IPS DF 4.7 (cell line): Measurements from ENCODE around the gene CX3CR1.

Experiments
- DNase-seq: peaks from one replicate; pipeline ENCODE4 v3.0.0-alpha.2; 2013; ENCODE audit warnings: low spot score; ENCODE audit errors: extremely low read depth

The CX3CR1 gene

GRCh38 chr3:39224288-39224687 is 55.5 kb downstream of the CX3CR1 start:
- no peak for DNase-seq

- no peak for DNase-seq
Measured at GRCh38 chr3:39222939-39223338, 56.9 kb downstream of the CX3CR1 start.

- DNase-seq = no peak
Measured at GRCh38 chr3:39222462-39222861, 57.4 kb downstream of the CX3CR1 start.

- DNase-seq = no peak
Measured at GRCh38 chr3:39221141-39221530, 58.7 kb downstream of the CX3CR1 start.

- no peak for DNase-seq
Measured at GRCh38 chr3:39220407-39221140, 59.3 kb downstream of the CX3CR1 start.

- no peak for DNase-seq
Measured at GRCh38 chr3:39219702-39220101, 60.1 kb downstream of the CX3CR1 start.

GRCh38 chr3:39216176-39216790 is 63.6 kb downstream of the CX3CR1 start:
- DNase-seq = no peak

- DNase-seq = no peak
Measured at GRCh38 chr3:39213613-39214012, 66.2 kb downstream of the CX3CR1 start.
